ENCODE measurements around the gene SDCCAG8.
A peak's percentile ranks its signal among the peaks of the same experiment; 100 is the strongest.
"Not testable (repeated sequence)": the region's sequence is repeated elsewhere in the genome, so short reads cannot be mapped to it uniquely, and the experiment has no call there.

SDCCAG8 gene

DNA sequence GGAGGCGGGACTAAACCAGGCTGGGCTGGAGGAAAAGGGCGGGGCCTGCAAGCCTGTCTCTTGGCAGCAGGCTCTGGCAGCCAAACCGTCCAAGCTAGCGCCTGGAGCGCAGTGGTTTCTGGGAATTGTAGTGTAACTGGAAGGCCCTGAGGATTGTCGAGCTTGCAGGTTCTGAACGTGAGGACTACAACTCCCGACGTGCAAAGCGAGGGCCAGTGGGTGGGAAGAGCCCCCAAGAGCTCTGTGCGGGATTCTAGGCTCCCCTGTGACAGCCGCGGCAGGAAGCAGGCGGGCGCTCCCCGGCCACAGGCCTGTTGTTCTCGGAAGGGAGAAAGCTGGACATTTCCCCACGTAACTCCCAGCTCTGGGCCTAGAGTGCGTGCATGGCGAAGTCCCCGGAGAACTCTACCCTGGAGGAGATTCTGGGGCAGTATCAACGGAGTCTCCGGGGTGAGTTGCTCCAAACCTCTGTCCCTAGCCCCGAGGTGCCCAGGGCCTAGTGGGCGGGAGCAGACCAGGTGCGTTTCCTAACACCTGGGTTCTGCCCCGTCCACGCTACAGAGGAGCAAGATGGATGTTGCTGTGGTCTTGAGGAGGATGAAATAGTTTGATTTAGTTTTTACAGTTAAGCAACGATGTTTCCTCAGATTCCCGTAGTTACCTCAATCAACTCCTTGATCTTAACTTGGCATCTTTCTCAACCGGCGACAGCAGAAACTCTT lies at the start of gene SDCCAG8:
Gene SDCCAG8, plus strand, starts transcription at position 251 of the 722 bp plus-strand sequence. Its CDS starts 133 bp downstream, at position 384.
- peak; percentile 99 for DNase-seq

DNA sequence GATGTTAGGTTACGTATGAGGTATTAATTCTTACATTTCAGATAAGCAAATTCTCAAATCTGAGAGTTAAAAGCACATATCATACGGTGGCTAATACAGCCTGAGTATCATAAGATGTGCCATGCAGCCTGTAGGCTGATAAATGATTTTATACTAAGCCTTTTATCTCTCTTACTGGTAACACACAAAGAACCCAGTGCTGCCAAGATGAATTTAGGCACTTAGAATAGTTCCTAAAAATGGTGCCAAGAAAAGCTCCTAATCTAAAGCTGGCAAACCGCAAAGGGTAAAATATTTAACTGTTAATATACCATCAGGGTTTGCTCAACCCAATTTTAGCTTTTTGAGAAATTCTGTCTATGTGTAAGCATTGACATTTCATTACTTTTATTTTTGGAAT lies 43.9 kb upstream of the SDCCAG8 start:
- DNase-seq = not testable (repeated sequence)

DNA sequence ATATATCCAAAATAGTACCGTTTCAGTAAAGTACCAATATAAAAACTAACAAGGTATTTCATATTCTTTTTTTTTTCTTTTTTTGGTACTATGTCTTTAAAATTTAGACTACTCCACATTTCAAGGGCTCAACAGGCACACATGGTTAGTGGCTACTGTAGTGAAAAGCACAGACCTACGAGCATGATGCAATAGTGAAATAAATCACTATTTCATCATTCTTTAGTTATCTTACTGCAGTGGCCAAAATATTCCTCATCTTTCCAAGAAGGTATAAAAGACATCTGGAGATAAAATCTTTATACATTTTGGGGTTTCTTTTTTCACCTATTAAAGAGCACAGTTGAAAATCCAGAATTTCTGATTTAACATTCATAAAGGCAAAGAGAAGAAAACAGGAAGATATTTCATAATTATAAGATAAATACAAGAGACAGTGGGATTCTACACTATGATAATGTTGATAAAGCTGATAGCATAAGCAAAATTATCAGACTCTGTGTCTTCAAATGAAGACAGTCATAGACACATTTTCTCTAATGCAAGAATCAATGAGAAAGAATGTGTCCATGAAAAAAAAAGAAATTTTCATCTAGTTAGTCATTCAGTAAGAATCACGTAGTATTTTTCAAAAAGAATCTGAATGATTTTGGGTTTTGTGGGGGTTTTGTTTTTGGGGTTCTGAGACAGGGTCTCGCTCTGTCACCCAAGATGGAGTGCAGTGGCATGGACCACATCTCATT lies 42.6 kb upstream of the SDCCAG8 start:
- no peak for DNase-seq

DNA sequence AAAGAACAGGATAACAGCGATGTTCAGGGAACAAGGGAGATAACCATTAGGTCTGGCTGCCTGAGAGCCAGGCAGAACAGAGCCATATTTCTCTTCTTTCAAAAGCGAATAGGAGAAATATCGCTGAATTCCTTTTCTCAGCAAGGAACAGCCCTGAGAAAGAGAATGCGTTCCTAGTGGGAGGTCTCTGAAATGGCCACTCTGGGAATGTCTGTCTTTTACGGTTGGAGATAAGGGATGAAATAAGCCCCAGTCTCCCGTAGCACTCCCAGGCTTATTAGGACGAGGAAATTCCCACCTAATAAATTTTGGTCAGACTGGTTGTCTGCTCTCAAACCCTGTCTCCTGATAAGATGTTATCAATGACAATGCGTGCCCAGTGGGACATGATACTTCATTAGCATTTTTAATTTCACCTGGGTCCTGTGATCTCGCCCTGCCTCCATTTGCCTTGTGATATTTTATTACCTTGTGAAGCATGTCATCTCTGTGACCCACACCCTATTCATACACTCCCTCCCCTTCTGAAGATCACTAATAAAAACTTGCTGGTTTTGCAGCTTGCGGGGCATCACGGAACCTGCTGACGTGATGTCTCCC lies 40.5 kb upstream of the SDCCAG8 start:
- not testable (repeated sequence) for DNase-seq

DNA sequence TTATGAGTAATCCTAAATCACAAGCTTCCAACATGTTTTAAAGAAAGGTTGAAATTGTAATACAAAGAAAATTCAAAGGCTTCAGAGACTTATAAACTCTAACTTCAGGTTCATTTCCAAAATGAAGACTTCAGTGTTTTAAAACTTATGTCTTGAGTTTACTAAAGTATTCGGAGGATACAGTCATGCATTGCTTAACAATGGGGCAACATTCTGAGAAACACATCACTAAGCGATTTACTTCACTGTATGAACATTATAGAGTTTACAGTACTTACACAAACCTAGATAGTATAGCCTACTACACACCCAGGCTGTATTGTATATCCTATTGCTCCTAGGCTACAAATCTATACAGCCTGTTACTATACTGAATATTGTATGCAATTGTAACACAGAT lies 39.1 kb upstream of the SDCCAG8 start:
- no peak for DNase-seq

DNA sequence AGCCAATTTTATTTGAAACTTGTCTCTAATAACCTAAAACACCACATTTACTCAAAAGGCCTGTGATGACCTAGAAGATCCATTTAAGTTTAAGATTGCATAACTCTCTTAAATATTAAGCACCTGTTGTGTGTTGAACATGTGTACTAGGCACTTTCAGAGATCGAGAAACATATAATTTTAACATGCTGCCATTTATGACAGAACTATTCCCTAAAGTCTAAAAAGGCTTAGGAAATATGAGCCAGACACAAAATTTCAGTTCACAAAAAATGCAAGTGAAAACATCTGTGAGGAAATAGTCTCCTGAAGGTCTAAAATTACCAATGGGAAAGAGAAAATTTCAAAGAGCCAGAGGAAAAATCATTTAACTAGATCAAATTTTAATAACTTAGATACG lies 38.5 kb upstream of the SDCCAG8 start:
- no peak for DNase-seq

DNA sequence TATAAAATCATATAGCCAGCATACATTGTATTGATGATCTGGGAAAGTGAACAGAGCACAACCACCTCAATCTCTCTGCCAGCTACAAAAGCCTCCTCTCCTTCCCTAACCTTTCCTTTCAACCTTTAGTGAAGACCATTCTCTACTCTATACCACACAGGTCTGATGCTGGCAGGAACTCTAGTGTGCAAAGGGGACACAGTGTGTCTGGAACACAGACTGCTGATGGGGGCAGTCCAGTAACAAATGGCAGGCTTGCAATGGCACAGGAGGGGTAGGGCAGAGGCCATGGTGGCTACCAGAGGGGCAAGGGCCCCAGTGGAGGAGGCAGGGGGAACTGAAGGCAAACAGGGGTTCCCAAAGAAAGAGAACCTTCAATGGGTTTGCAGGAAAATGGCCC lies 37.8 kb upstream of the SDCCAG8 start:
- DNase-seq = no peak

DNA sequence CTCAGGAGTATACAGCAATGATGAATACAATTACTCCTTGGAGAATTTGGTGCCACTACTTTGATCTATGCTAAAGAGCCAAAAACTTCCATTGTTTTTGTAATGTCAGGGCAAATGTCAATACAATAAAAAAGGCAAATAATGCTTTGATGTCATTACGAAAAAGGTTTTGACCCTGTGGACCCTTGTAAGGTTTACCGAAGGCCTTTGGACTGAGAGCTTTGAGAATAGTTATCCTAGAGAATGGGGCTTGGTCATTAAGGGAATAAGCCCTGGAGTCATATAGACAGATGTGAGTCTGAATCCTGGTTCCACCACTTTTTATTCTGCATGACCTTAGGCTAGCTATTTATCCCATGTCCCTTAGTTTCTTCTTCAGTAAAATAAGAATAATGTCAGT lies 28.2 kb upstream of the SDCCAG8 start:
- DNase-seq = no peak

DNA sequence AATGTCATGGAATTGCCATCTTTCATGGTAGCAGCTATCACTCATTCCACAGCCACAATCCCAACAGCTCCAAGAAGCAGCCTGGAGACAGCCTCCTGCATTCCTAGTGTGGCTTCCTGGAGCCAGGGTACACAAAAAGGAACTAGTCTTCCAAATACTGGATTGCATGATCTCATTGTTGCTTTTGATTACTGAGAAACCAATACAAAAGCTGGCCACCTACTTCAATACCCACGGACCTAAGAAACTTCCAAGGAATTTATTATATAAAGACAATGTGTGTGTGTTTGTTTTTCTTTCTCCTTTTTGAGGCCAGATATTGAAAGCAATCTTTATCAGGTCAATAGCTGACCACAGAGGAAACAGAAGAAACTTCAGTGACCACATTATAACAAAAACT lies 26.3 kb upstream of the SDCCAG8 start:
- no peak for DNase-seq

DNA sequence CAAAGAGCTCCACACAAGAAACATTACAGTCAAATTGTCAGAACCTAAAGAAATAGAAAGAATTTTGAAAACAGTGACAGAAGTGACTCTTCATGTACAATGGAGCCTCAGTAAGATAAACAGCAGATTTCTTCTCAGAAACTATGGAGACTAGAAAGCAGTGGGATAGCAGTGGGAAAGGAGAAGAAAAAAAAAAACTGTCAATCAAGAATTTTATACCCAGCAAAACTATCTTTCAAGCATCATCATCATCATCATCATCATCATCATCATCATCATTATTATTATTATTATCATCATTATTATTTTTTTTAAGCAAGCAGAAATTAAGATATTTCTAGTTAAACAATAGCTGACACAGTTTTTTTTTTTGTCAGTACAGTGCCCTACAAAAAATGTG lies 24.9 kb upstream of the SDCCAG8 start:
- peak; percentile 11 for DNase-seq

DNA sequence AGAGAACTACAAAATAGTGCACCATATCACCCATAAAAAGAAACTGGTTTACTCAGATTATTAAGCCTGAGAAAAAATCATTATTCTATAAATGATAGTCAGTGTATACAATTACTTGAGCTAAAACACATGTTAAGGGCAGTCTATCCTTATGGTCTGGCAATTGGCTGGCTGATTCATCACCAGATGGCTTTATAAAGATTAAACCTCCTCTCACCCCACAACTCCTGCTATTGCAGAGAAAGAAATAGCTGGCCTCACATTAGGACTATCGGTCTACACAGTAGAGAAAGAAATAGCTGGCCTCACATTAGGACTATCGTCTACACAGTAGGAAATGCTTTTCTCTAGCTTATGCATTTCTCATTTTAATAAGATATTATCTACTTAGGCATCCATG lies 21.9 kb upstream of the SDCCAG8 start:
- DNase-seq = peak; percentile 85

DNA sequence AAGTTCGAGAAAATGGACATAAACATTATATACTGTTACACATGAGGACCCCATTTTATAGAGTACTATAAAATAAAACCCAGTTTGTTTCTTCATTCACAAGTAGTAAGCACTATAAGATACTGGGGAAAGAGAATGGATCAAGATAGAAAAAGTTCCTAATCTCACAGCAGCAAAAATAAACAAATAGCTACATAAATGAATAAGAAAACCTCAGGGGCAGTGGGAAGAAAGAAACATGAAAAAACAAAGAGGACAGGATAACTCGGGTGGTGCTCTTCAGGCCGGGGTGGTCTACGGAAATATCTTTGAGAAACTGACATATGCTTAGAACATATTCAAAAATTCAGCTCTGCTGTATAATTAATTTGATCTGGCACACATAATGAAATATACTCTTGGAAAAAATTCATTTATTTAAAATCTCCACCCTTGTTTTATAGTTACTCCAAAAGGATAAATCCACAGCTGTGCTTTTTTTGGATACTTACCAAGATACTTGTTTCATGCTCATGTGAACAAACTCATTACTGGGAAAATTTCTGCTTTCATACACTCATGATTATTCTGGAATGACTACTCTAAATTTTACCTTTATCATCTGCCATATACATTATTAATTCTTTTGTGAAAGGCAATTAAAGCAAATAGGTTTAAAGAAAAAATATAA lies 20.7 kb upstream of the SDCCAG8 start:
- peak; percentile 92 for DNase-seq

DNA sequence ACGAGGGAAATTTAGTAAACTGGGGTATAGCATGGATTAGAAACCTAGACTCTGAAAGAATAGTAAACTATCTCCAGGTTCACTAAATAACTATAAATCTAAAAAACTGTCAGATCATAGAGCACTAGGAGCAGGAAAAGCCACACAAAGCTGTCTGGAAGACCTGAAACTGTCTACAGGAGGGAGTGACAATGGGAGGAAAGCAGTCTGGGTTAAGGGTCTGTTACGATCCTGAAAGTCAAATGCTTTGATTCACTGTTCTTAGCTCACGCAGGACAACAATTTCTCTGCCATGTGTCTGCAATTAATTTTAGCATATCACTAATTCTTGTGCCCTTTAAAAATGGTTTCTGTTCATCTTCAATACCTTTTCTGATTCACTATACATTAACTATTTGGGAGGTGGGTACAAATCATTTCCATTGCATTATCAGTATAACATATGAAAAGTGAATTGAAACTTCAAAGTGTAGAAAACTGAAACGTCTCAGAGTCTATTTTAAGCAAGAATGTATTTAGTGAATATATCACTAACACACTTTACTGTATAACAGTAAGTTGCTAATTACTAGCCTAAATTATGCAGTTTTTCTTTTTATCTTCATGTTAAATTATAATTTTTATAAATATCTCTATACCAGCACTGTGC lies 19.1 kb upstream of the SDCCAG8 start:
- DNase-seq = no peak

DNA sequence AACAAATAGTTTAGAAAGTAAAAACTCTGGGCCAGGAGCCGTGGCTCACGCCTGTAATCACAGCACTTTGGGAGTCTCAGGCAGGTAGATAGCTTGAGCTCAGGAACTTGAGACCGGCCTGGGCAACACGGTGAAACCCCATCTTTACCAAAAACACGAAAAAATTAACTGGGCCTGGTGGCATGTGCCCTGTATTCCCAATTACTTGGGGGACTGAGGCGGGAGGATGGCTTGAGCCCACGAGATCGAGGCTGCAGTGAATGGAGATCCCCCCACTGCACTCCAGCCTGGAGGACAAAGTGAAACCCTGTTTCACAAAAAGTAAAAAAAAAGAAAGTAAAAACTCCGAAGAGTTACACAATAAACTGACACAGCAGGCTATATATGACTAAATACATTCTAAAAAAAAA lies 11.4 kb upstream of the SDCCAG8 start:
- no peak for DNase-seq

DNA sequence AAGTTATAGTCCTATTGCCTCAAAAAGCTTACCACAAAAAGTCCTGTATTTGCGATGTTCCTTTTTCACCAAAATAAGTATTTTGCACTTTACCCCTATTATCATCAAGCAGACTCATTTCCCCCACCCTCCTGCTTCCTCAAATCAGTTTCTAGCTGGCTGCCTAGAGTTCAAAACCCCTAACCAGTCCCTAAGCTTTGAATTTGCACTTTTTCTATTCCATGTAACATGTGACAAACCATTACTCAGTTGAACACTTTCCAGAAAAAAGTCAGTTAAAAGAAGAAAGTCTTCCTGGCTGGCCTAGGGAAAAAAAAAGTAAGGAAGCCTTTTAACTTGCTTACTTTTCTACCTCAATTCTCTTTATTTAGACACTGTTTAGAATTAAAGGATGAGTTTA lies 8.9 kb upstream of the SDCCAG8 start:
- no peak for DNase-seq

DNA sequence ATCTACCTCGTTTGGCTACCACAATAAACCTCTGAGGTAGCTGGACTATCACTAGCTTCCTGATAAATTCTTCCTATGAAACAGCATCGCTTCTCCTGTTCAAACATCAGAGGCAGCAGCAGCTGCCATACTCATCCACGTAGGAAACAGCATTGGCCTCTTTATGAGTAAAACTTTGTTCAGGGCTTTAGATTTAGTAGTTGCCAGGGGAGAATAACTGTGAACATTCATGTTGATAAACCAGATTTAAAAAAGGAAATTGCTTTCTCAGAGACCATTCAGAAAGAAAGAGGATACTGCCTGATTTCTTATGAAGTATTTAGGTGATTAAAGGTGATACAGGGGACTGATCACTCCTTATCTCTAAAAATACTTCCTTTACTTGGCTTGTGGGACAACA lies 7.9 kb upstream of the SDCCAG8 start:
- DNase-seq = no peak

DNA sequence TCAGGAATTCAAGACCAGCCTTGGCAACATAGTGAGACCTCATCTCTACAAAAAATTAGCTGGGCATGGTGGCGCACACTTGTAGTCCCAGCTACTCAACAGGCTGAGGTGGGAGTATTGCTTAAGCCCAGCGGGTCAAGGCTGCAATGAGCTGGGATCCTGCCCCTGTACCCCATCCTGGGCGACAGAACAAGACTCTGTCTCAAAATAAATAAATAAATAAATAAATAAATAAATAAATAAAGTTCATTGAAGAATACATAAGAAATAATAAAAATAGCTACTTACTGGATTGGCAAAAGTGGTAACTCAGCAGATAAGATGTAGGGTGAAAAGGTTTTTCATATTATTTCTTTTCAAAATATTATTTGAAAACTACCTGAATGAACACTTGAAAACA lies 6.6 kb upstream of the SDCCAG8 start:
- no peak for DNase-seq

DNA sequence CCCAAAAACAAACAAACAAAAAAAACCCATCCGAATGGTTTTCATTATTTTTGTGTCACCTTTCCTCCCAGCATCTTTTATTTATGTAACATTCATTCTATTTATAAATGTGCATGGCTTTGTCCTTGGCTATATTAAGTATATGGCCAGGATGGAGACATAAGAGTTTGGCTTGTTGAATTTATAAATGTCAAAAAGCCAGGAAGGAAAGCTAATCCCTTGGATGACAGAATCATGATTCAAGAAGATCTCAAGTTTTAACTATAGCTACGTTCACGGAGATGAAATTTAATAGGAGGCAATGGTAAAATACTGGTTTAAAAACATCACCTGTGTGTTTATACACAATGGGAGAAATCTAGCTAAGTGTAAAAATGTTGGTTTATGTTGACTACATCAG lies 5.7 kb upstream of the SDCCAG8 start:
- no peak for DNase-seq

DNA sequence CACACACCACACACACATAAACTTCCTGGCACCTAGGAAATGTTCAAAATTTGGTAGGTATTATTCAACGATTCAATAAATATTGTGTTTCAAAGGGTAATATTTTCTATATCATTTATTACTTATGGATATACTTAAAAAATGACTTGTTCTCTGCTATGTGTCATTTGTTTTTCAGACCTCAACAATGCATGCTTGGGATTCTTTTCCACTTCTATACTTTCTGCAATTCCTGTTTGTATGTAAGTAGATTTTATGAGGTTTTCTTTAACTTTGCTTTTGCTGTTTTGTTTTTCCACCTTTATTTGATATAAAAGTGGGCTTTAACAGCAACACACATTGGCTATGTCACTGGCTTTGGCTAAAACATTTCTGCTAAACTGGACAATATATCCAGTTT lies 4.3 kb upstream of the SDCCAG8 start:
- DNase-seq = no peak

DNA sequence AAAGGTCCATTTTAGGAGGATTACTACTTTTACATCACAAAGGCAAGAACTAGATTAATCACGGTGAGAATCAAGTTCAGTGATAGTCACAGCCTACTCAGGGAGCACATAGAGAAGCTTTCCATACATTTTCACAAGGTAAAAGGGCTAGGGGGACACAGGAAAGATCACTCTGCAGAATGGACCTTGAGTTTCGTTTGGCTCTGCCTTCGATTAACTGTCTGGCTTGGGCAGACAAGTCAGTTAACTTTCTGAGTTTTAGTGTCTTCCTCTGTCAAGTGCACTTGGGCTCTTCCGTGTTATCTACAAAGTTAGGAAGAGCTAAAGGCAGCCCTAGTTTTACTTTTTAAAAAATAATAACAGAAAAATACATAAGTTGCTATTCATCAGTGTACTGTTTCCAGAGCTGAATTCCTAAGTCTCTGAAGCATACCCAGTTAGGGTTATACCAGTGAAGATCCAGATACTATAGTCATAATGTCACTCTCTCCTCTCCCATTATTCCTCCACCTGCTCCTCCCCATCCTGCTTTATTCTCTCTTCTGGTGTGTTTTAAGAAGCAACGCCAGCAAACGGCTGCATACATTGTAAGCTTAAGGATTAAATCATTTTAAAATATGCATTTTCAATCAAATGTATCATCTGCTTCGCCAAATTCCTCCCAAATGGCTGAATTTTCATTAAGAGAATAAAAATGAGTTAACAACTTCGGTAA lies 2.5 kb upstream of the SDCCAG8 start:
- DNase-seq = no peak

DNA sequence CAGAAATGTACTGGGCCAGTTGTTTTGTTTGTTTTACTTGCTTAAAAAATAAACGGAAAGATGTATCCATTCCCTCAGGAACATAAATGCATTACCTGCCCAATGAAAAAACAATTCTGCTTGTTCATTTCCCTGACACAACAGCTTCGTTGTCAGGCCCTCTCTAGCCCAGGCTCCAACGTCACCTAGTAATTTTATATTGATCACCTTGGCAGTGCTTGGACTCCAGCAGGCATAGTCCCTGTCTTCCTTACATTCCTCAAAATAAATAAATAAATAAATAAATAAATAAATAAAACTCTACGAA lies 2.0 kb upstream of the SDCCAG8 start:
- DNase-seq = no peak

DNA sequence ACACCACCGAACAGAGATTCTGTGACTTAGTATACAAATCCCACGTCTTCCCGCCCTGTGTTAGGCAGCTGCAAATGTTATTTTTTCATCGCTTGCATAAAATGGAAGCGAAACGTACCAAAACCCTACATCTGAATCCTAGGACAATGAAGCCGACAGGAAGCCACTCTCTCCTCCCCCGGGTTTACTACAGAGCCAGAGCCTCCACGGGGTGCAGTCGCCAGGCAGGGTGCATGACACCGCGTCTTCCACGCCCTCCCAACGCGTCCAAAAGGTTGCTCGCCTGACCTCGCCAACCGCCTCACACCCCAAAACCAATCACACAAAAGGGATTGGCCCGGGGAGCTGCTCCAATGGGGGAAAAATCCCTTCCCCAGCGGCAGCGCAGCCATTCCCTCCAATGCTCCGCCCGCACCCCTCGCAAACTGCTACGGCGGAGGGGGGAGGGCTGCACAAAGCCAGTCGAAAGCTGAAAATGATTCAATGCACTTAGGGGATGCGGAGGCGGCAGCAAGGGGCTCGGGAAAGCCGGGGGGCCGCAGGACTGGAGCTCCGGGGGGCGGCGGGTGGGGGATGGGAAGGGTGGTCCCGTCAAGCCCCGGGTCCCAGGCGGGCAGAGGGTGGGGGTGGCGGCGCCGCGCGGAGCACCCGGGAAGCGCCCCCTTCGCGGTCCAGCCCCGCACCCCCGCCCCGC lies 1.5 kb upstream of the SDCCAG8 start:
- DNase-seq = no peak
